Prostate gland (tissue), 2 donors: ENCODE measurements around the gene TNNC2. TPM values are rescaled to one million over a fixed set of nuclear protein-coding genes. Genes with fewer than 3 reads are reported as not detected.

Source experiments
- DNase-seq: peaks from one replicate; pipeline ENCODE4 v3.0.0-alpha.2; 2019; ENCODE audit warnings: low spot score
- H3K27ac ChIP-seq, 2 donors: fragments of 200-600 bp; sonication (generic); 2 replicates each; pipeline ENCODE4 v1.5.1; 2017 to 2019
- H3K27me3 ChIP-seq: fragments of 200-600 bp; sonication (generic); replicated peaks from 2 replicates; pipeline ENCODE4 v1.5.1; 2019; ENCODE audit not compliant: insufficient read depth
- H3K36me3 ChIP-seq, 2 donors: fragments of 200-600 bp; sonication (generic); 1 replicate in 1 of 2; 2 replicates in 1 of 2; pipeline versions ENCODE4 v1.5.1 to v1.8.1; 2017 to 2019
- H3K4me1 ChIP-seq: fragments of 200-600 bp; sonication (generic); replicated peaks from 2 replicates; pipeline ENCODE4 v1.5.1; 2019
- H3K4me3 ChIP-seq, 2 donors: fragments of 200-600 bp; sonication (generic); 2 replicates each; pipeline ENCODE4 v1.5.1; 2017 to 2019
- H3K9me3 ChIP-seq: fragments of 200-600 bp; sonication (generic); 2 replicates; pipeline ENCODE4 v1.5.1; 2017
- POLR2A ChIP-seq: fragments of 450-650 bp; IDR thresholded peaks from one replicate; pipeline ENCODE4 v1.6.1; 2016; ENCODE audit warnings: antibody characterized with exemption, mild to moderate bottlenecking
- POLR2AphosphoS5 ChIP-seq: sonication (generic); formaldehyde crosslinking; IDR thresholded peaks from one replicate; pipeline ENCODE4 v1.6.1; 2017; ENCODE audit warnings: antibody characterized with exemption
- WGBS: methylation state at CpG from one replicate; pipeline ENCODE4 v1.1.5; 2018; 5-methylcytosine and 5-hydroxymethylcytosine counted together
- intact Hi-C: fragments of 100-400 bp; cut with DNase I; formaldehyde crosslinking; loops from one replicate; pipeline ENCODE4 v1.14.2; 2022
- total RNA-seq, 2 donors: library from RNA; depleted of rRNA; stranded (reverse); fragments of >200 nt; gene quantifications; one replicate each; pipeline ENCODE4 v1.1.0, GENCODE V29; 2016
- TF ChIP-seq, protein P1 (sequence below), 4 experiments: fragments of 200-600 bp in 2 of 4; fragments of 450-650 bp in 2 of 4; sonication (generic) in 2 of 4; IDR thresholded peaks; 1 replicate in 3 of 4; 2 replicates in 1 of 4; pipeline ENCODE4 v1.5.1; 2016 to 2019; ENCODE audit warnings: antibody characterized with exemption in 4 of 4, mild to moderate bottlenecking in 2 of 4, moderate library complexity in 2 of 4

The TNNC2 gene
- total RNA-seq, 2 donors from 2014 or later, result 2.1 to 3.0 TPM

DNA sequence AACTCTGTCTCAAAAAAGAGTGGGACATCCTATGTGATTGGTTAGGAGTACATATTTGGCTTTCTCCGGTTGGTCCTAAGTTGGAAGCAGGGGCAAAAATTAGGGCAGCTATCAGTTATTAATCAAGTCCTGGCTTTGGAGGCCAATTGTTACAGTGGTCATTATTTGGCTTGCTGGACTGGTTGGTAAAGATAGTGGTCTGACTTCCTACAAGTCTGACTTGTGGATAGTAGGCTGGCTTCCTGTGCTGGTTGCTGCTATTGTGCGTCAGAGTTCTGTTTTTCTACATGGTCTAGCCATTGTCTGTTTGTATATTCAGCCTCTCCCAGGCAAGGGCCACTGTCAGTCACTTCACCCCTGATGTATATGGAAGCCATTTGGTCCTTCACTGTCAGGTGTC, 23.1 kb upstream of the TNNC2 start:
- WGBS, result 95% methylated on average over 2 of the region's 2 CpGs
- no peak overlapping the region for H3K27ac ChIP-seq
- intact Hi-C loops, result no loop called here
- H3K4me3 ChIP-seq, result no peak overlapping the region
- peaks cover 1% of the 10 kb centered on the region for H3K4me1 ChIP-seq
- H3K27me3 ChIP-seq, result no peaks in the 10 kb centered on the region
- peaks cover 0 to 12% of the 10 kb centered on the region in 2 donors for H3K36me3 ChIP-seq
- no peak for DNase-seq
- TF ChIP-seq, protein P1, sequence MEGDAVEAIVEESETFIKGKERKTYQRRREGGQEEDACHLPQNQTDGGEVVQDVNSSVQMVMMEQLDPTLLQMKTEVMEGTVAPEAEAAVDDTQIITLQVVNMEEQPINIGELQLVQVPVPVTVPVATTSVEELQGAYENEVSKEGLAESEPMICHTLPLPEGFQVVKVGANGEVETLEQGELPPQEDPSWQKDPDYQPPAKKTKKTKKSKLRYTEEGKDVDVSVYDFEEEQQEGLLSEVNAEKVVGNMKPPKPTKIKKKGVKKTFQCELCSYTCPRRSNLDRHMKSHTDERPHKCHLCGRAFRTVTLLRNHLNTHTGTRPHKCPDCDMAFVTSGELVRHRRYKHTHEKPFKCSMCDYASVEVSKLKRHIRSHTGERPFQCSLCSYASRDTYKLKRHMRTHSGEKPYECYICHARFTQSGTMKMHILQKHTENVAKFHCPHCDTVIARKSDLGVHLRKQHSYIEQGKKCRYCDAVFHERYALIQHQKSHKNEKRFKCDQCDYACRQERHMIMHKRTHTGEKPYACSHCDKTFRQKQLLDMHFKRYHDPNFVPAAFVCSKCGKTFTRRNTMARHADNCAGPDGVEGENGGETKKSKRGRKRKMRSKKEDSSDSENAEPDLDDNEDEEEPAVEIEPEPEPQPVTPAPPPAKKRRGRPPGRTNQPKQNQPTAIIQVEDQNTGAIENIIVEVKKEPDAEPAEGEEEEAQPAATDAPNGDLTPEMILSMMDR (IDR thresholded peaks at IDR 0.05), result no peak
- TF ChIP-seq POLR2A, result no peak
- no peak for TF ChIP-seq POLR2AphosphoS5
- H3K9me3 ChIP-seq, result no peaks in the 10 kb centered on the region

DNA sequence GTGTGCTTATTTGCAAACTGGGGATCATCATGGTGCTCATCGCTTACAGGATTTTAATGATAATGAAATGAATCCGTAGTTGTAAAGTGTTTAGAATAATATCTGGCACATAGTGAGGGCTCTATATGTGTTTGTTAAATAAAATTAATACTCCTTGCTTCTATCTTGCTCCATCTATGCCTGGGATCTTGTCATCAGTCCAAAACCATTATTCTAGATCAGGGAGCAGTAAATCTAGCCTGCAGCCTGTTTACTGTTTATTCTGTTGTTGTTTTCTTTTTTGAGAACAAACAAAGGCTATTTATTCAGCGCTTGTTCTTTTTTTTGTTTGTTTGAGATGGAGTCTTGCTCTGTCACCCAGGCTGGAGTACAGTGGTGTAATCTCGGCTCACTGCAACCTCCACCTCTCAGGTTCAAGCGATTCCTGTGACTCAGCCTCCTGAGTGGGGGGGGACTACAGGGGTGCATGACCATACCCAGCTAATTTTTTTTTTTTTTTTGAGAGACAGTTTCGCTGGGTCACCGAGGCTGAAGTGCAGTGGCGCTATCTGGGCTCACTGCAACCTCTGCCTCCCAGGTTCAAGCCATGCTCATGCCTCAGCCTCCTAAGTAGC, 22.0 kb upstream of the TNNC2 start:
- intact Hi-C loops, result no loop called here
- Histone ChIP-seq H3K9me3 (no peaks in the 10 kb centered on the region), H3K4me3 (no peak overlapping the region), H3K36me3 (peaks cover 0 to 16% of the 10 kb centered on the region in 2 donors), H3K27me3 (no peaks in the 10 kb centered on the region), H3K27ac (no peak overlapping the region), H3K4me1 (no peaks in the 10 kb centered on the region)
- TF ChIP-seq, protein P1 (IDR thresholded peaks at IDR 0.05), result no peak
- TF ChIP-seq POLR2AphosphoS5 (no peak), POLR2A (no peak)
- whole genome bisulfite sequencing, result 90% methylated on average over 8 of the region's 8 CpGs
- no peak for DNase-seq

DNA sequence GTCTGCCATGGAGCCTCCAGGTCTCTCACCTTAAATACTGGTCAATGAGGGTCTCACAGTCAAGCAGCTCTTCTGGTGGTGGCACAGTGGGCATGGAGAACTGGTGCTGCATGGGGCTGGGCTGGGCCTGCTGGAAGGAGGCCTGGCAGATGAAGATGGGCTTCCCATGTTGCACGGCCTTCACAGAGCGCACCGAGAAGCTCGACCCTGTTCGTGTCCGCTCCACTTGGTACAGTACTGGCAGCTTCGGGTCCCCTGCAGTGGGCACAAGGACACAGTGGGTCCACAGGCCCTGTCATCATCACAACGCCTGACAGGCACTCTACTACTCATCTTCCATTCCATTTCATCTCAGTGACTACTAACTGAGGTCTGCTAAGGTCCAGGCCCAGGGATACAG, 21.3 kb upstream of the TNNC2 start:
- no peak overlapping the region for H3K27ac ChIP-seq
- intact Hi-C loops, result no loop called here
- no peak for DNase-seq
- no peaks in the 10 kb centered on the region for H3K4me1 ChIP-seq
- no peak overlapping the region for H3K4me3 ChIP-seq
- no peaks in the 10 kb centered on the region for H3K27me3 ChIP-seq
- peaks cover 0 to 23% of the 10 kb centered on the region in 2 donors for H3K36me3 ChIP-seq
- WGBS, result 93% methylated on average over 8 of the region's 8 CpGs
- TF ChIP-seq POLR2AphosphoS5, result no peak
- TF ChIP-seq POLR2A, result no peak
- no peaks in the 10 kb centered on the region for H3K9me3 ChIP-seq

DNA sequence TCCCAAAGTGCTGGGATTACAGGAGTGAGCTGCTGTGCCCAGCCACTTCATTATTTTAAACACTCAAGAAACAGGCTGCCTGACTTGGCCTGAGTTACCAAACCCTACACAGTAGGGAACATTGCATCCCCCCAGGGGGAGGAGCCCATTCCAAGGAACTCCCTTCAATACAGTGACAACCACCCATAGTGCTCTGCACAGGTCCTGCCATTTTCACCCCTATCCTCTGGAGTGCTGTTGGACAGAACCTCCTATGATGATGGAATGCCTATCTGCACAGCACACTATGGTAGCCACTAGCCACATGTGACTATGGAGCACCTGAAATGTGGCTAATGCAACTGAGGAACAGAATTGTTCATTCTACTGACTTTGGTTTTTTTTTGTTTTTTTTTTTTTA, 18.3 kb upstream of the TNNC2 start:
- peaks cover 0 to 24% of the 10 kb centered on the region in 2 donors for H3K36me3 ChIP-seq
- intact Hi-C loops, result no loop called here
- TF ChIP-seq, protein P1 (IDR thresholded peaks at IDR 0.05), result no peak
- TF ChIP-seq POLR2A, result no peak
- TF ChIP-seq POLR2AphosphoS5, result no peak
- H3K4me1 ChIP-seq, result no peaks in the 10 kb centered on the region
- no peaks in the 10 kb centered on the region for H3K27me3 ChIP-seq
- no peak for DNase-seq
- H3K9me3 ChIP-seq, result no peaks in the 10 kb centered on the region
- no peak overlapping the region for H3K27ac ChIP-seq
- no peak overlapping the region for H3K4me3 ChIP-seq

DNA sequence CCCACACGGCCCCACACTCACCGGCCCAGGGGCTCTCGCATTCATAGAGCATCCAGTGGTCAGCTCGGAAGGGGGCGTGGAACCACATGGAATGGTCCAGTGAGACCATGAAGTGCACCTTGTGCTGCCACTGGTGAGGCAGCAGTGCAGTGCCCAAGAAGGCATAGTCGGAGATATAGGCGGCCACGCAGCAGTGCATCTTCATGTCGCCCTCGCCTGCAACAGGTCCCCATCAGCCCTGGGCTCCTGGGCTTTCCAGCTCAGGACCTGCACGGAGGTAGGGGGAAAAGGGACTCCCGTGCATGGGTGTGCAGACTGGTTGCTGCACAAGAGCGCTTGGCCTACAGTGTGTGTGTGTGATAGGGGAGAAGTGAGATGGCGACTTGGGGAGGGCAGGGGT, 16.4 kb upstream of the TNNC2 start:
- 89% methylated on average over 14 of the region's 14 CpGs for WGBS
- TF ChIP-seq POLR2AphosphoS5 (no peak), POLR2A (no peak)
- TF ChIP-seq, protein P1 (IDR thresholded peaks at IDR 0.05), result no peak
- Histone ChIP-seq H3K27ac (no peak overlapping the region), H3K4me3 (no peak overlapping the region), H3K36me3 (peaks cover 0 to 20% of the 10 kb centered on the region in 2 donors), H3K27me3 (no peaks in the 10 kb centered on the region), H3K4me1 (no peaks in the 10 kb centered on the region), H3K9me3 (no peaks in the 10 kb centered on the region)
- no peak for DNase-seq
- intact Hi-C loops, result no loop called here
